OCI-LY7 (cell line): ENCODE data around the gene GRHL1. TPM values are rescaled to one million over a fixed set of nuclear protein-coding genes. Genes with fewer than 3 reads are reported as not detected.

Experiments
- BruUV-seq: library from RNA; stranded (reverse); fragments of 400-500 nt; replicated peaks from 2 replicates; lab custom pipeline; 2021; lab: Mats Ljungman, UMichigan
- CTCF ChIA-PET: fragments of 300-600 bp; sonication (Branson Sonifier 250); formaldehyde crosslinking; loops from one replicate; lab custom pipeline; 2022; ENCODE audit warnings: antibody characterized with exemption; ENCODE audit not compliant: unreplicated experiment; lab: Charles Lee
- POLR2A ChIA-PET: fragments of 300-600 bp; sonication (Branson Sonifier 250); formaldehyde crosslinking; loops from one replicate; lab custom pipeline; 2022; ENCODE audit warnings: antibody characterized with exemption; lab: Charles Lee
- DNase-seq: peaks from one replicate; pipeline ENCODE4 v3.0.0-alpha.2; 2015; ENCODE audit warnings: low spot score
- H2AFZ ChIP-seq: fragments of 200-600 bp; sonication (generic), shearing (Covaris generic); 2 replicates; pipeline ENCODE4 v1.6.1; 2014; ENCODE audit warnings: mild to moderate bottlenecking, antibody characterized with exemption, low read length, moderate library complexity
- H3K27ac ChIP-seq: fragments of 200-600 bp; sonication (generic); 2 replicates; pipeline ENCODE4 v1.5.1; 2014; ENCODE audit warnings: mixed run types, low read depth, mild to moderate bottlenecking, moderate library complexity, low read length, inconsistent platforms; ENCODE audit not compliant: poor library complexity, severe bottlenecking
- H3K36me3 ChIP-seq: fragments of 200-600 bp; sonication (generic); 2 replicates; pipeline ENCODE4 v1.6.1; 2014; ENCODE audit warnings: mild to moderate bottlenecking, antibody characterized with exemption, low read length, moderate library complexity, mixed read lengths; ENCODE audit not compliant: insufficient read depth
- H3K4me1 ChIP-seq: fragments of 200-600 bp; sonication (generic); 2 replicates; pipeline ENCODE4 v1.5.1; 2014; ENCODE audit warnings: mild to moderate bottlenecking, low read length; ENCODE audit not compliant: insufficient read depth, poor library complexity, severe bottlenecking
- H3K4me2 ChIP-seq: fragments of 200-600 bp; sonication (generic); 2 replicates; pipeline ENCODE4 v1.6.1; 2014; ENCODE audit warnings: mild to moderate bottlenecking, low read length
- H3K4me3 ChIP-seq: fragments of 200-600 bp; sonication (generic); 2 replicates; pipeline ENCODE4 v1.5.1; 2014; ENCODE audit warnings: mild to moderate bottlenecking, low read depth, low read length; ENCODE audit not compliant: poor library complexity, severe bottlenecking
- H3K79me2 ChIP-seq: fragments of 200-600 bp; sonication (generic); 2 replicates; pipeline ENCODE4 v1.6.1; 2016; ENCODE audit warnings: low read depth, mild to moderate bottlenecking, low read length, moderate library complexity, mixed read lengths; ENCODE audit not compliant: insufficient read depth
- H3K9me2 ChIP-seq: fragments of 200-600 bp; sonication (generic); 2 replicates; pipeline ENCODE4 v1.6.1; 2016; ENCODE audit warnings: mild to moderate bottlenecking, low read length, mixed read lengths; ENCODE audit not compliant: insufficient read depth
- H3K9me3 ChIP-seq: fragments of 200-600 bp; sonication (generic); 2 replicates; pipeline ENCODE4 v1.6.1; 2014; ENCODE audit warnings: mild to moderate bottlenecking, mixed run types, low read length, mixed read lengths
- H4K20me1 ChIP-seq: fragments of 200-600 bp; sonication (generic); 2 replicates; pipeline ENCODE4 v1.6.1; 2014; ENCODE audit warnings: mild to moderate bottlenecking, antibody characterized with exemption, low read length, moderate library complexity, mixed read lengths; ENCODE audit not compliant: insufficient read depth
- EZH2phosphoT487 ChIP-seq: fragments of 200-600 bp; sonication (generic); IDR thresholded peaks from 2 replicates; pipeline ENCODE4 v1.6.1; 2018; ENCODE audit warnings: low read depth, borderline replicate concordance, mild to moderate bottlenecking, mixed run types, antibody characterized with exemption, low read length, moderate library complexity, mixed read lengths
- intact Hi-C: fragments of 100-400 bp; cut with micrococcal nuclease; formaldehyde crosslinking; loops from one replicate; pipeline ENCODE4 v1.10.0; 2022; ENCODE audit not compliant: unreplicated experiment
- total RNA-seq, 2 experiments: library from RNA; depleted of rRNA in 1 of 2; stranded (reverse); fragments of >200 nt in 1 of 2; shearing (Covaris generic) in 1 of 2; gene quantifications; 2 replicates each; pipeline ENCODE4 v1.2.3, GENCODE V29; 2014 to 2022
- TF ChIP-seq, protein P1 (sequence below): fragments of 200-600 bp; sonication (generic); conservative IDR thresholded peaks from 2 replicates; pipeline ENCODE4 v1.5.1; 2014; ENCODE audit warnings: mild to moderate bottlenecking, antibody characterized with exemption, low read length, moderate library complexity, mixed read lengths

GRHL1 gene
- total RNA-seq, 2 experiments from 2014 or later = 0.19 to 2.5 TPM

DNA sequence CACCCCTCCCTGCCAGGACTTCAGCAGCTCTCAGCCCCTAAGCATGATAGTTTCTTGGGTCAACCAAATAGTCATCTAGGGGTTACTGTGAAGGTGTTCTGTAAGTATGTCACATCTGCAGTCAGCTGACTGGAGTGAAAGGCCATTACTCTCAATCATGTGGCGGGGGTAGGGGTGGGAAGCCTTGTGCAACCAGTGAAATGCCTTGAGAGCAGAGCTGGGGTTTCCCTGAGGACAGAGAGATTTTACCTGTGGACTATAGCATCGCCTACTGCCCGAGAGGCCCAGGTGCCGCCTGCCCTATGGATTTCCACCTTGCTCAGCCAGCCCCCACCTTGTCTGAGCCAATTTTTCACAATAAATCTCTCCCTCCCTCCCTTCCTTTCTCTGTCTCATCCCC lies 71.0 kb downstream of the GRHL1 start:
- Histone ChIP-seq H3K9me3 (no peaks in the 10 kb centered on the region), H3K4me3 (no peak overlapping the region), H3K79me2 (no peaks in the 10 kb centered on the region), H3K4me1 (no peaks in the 10 kb centered on the region), H4K20me1 (no peaks in the 10 kb centered on the region), H3K9me2 (no peaks in the 10 kb centered on the region), H3K27ac (no peak overlapping the region), H2AFZ (no peak overlapping the region), H3K4me2 (no peak overlapping the region), H3K36me3 (no peaks in the 10 kb centered on the region)
- intact Hi-C loops = no loop called here
- no peak for DNase-seq
- no TSS peak for BruUV-seq
- TF ChIP-seq, protein P1, sequence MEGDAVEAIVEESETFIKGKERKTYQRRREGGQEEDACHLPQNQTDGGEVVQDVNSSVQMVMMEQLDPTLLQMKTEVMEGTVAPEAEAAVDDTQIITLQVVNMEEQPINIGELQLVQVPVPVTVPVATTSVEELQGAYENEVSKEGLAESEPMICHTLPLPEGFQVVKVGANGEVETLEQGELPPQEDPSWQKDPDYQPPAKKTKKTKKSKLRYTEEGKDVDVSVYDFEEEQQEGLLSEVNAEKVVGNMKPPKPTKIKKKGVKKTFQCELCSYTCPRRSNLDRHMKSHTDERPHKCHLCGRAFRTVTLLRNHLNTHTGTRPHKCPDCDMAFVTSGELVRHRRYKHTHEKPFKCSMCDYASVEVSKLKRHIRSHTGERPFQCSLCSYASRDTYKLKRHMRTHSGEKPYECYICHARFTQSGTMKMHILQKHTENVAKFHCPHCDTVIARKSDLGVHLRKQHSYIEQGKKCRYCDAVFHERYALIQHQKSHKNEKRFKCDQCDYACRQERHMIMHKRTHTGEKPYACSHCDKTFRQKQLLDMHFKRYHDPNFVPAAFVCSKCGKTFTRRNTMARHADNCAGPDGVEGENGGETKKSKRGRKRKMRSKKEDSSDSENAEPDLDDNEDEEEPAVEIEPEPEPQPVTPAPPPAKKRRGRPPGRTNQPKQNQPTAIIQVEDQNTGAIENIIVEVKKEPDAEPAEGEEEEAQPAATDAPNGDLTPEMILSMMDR = no peak
- no peak for TF ChIP-seq EZH2phosphoT487
- POLR2A ChIA-PET = no interaction called here
- CTCF ChIA-PET = no interaction called here

DNA sequence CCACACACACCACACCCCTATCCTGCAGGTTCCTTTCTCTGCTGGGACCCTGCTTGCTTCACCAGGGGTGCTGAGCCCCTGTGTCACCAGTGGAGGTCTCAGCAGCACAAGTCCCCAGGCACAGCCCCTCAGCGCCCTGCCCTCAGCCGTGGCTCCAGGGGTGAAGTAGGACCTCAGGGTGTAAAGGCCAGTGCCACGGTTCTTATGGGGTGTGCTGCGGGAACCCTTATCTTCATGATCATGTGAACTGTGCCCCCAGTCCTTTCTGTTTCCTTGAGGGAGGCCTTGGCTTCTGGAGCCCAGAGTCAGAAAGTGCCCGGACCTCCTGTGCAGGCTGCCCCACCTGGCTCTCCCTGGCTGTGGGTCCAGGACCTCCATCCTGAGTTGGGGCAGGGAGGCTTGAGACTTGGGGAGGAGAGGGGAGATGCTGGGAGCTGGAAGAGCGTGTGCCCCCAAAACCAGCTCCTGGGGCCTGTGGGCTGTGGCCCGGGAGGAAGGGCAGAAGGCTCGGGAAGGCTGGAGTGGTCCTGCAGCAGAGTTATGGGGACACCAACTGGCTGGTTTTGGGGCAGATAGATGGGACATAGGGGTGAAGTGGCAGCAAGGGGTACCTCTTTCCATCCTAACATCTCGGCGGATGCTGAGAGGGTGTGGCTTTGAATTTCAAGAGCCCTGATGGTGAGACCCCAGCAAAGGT lies 71.6 kb downstream of the GRHL1 start:
- Histone ChIP-seq H3K9me2 (no peaks in the 10 kb centered on the region), H3K4me1 (no peaks in the 10 kb centered on the region), H3K27ac (no peak overlapping the region), H3K9me3 (no peaks in the 10 kb centered on the region), H3K4me2 (no peak overlapping the region), H2AFZ (no peak overlapping the region), H4K20me1 (no peaks in the 10 kb centered on the region), H3K4me3 (no peak overlapping the region), H3K79me2 (no peaks in the 10 kb centered on the region), H3K36me3 (no peaks in the 10 kb centered on the region)
- no TSS peak for BruUV-seq
- intact Hi-C loops = no loop called here
- no peak for TF ChIP-seq EZH2phosphoT487
- TF ChIP-seq, protein P1 = no peak
- CTCF ChIA-PET = no interaction called here
- no peak for DNase-seq
- POLR2A ChIA-PET = no interaction called here

DNA sequence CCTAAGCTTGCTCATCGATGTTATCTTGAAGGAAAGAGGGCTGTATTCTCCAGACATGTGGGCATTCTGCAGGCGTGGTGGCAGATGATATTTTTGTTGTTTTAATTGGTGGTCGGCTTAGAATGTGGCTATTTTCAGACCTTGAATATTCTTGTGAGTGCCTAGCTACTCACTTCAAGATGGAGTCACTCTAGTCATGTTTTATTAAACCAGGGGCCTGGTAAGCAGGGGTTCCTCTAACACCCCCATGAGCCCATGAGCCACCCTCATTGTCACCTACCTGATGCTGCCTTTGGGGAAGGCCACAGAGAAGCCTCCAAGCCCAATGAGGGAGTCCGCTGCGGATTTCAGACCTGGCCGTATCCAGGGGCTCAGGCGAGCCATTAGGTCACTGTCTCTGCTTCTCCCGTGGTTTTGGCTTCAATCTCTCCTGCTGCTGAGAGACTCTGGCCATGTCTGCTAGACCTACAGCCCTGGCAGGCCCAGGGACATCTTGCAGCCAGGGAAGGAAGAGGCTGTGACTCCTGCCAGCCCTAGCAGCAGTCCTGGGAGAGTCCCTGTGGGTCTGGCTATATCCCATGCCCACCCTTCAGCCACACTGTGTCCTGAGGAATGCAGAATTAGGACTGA lies 75.6 kb downstream of the GRHL1 start:
- H3K4me1 ChIP-seq = no peaks in the 10 kb centered on the region
- no peak overlapping the region for H3K4me3 ChIP-seq
- H3K4me2 ChIP-seq = no peak overlapping the region
- no peak overlapping the region for H2AFZ ChIP-seq
- DNase-seq = no peak
- TF ChIP-seq, protein P1 = no peak
- TF ChIP-seq EZH2phosphoT487 = no peak
- ChIA-PET CTCF (no interaction called here), POLR2A (no interaction called here)
- no TSS peak for BruUV-seq
- no peaks in the 10 kb centered on the region for H3K9me3 ChIP-seq
- no peaks in the 10 kb centered on the region for H3K79me2 ChIP-seq
- no peaks in the 10 kb centered on the region for H3K36me3 ChIP-seq
- H4K20me1 ChIP-seq = no peaks in the 10 kb centered on the region
- intact Hi-C loops = loop anchor here (5.0 kb wide), 1 partner anchor 215 kb away; no protein-coding TSS in a partner anchor
- H3K27ac ChIP-seq = no peak overlapping the region
- no peaks in the 10 kb centered on the region for H3K9me2 ChIP-seq
